AG04450 (cell line): ENCODE measurements around the gene SLITRK2. TPM values are rescaled to one million over a fixed set of nuclear protein-coding genes. Genes with fewer than 3 reads are reported as not detected.

ENCODE experiments used
- CTCF ChIA-PET: fragments of 300-600, 350-600 bp; formaldehyde crosslinking; extraction: SDS; loops from one replicate; lab custom pipeline; 2022; ENCODE audit warnings: antibody characterized with exemption, inconsistent platforms; lab: Charles Lee
- POLR2A ChIA-PET: fragments of 350-600 bp; formaldehyde crosslinking; extraction: SDS; loops from one replicate; lab custom pipeline; 2021; ENCODE audit warnings: antibody characterized with exemption, inconsistent platforms; lab: Yijun Ruan, JAX
- DNase-seq: peaks from one replicate; pipeline ENCODE4 v3.0.0-alpha.2; 2011; ENCODE audit warnings: low read depth, low spot score
- H3K27ac ChIP-seq: one replicate; pipeline ENCODE4 v1.5.1; 2012; ENCODE audit warnings: low read depth, low read length, control low read depth
- H3K27me3 ChIP-seq: one replicate; pipeline ENCODE4 v1.6.0; 2012; ENCODE audit warnings: low read length; ENCODE audit not compliant: control insufficient read depth, insufficient read depth
- H3K4me3 ChIP-seq: 2 replicates; pipeline ENCODE4 v1.5.1; 2011; ENCODE audit warnings: mild to moderate bottlenecking, low read depth, low read length, control low read depth
- H3K9me3 ChIP-seq: 2 replicates; pipeline ENCODE4 v1.5.1; 2012; ENCODE audit warnings: low read length; ENCODE audit not compliant: control insufficient read depth, insufficient read depth
- CTCF ChIP-seq: IDR thresholded peaks from 2 replicates; pipeline ENCODE4 v1.5.1; 2011; ENCODE audit warnings: low read depth, low read length, control low read depth, inconsistent platforms
- polyA minus RNA-seq: library from RNA; depleted of rRNA, polyadenylated mRNA; stranded (reverse); fragments of >200 nt; gene quantifications from 2 replicates; pipeline ENCODE4 v1.2.3, GENCODE V29; 2011; rRNA and poly(A)+ RNA removed
- polyA plus RNA-seq: library from polyadenylated mRNA; depleted of rRNA; stranded (reverse); fragments of >200 nt; gene quantifications from 2 replicates; pipeline ENCODE4 v1.2.3, GENCODE V29; 2011; rRNA removed

The SLITRK2 gene
- polyA plus RNA-seq: not detected in 2 replicates
- not detected in 2 replicates for polyA minus RNA-seq

- ChIA-PET CTCF (no interaction called here), POLR2A (no interaction called here)
- H3K9me3 ChIP-seq: no peaks in the 10 kb centered on the region; the same call in 1 of the 2 replicates
- TF ChIP-seq CTCF: no peak
- no peak within 1 kb of the TSS for H3K4me3 ChIP-seq
- no peak within 1 kb of the TSS for H3K27ac ChIP-seq
- no peak for DNase-seq
- no peaks in the 10 kb centered on the region for H3K27me3 ChIP-seq
Measured at GRCh38 chrX:145817331-145818185, at the start of gene SLITRK2. Gene SLITRK2, plus strand, starts transcription at chrX:145817829. Its CDS starts 4,597 bp downstream, at chrX:145822426.

GRCh38 chrX:145773006-145773405 lies 44.6 kb upstream of the SLITRK2 start:
- no peak overlapping the region for H3K27ac ChIP-seq
- no peak for TF ChIP-seq CTCF

GRCh38 chrX:145792281-145792680 lies 25.3 kb upstream of the SLITRK2 start:
- H3K9me3 ChIP-seq: no peaks in the 10 kb centered on the region
- no peaks in the 10 kb centered on the region for H3K27me3 ChIP-seq
- ChIA-PET CTCF (no interaction called here), POLR2A (no interaction called here)
- no peak for DNase-seq
- no peak overlapping the region for H3K4me3 ChIP-seq
- no peak for TF ChIP-seq CTCF
- H3K27ac ChIP-seq: no peak overlapping the region

More at GRCh38 chrX:145773006-145773405, 44.6 kb upstream of the SLITRK2 start:
- no peaks in the 10 kb centered on the region for H3K27me3 ChIP-seq
- no peaks in the 10 kb centered on the region; the same call in 1 of the 2 replicates for H3K9me3 ChIP-seq
- DNase-seq: no peak
- H3K4me3 ChIP-seq: no peak overlapping the region
- ChIA-PET CTCF (no interaction called here), POLR2A (no interaction called here)

- no peak for TF ChIP-seq CTCF
- ChIA-PET CTCF (no interaction called here), POLR2A (no interaction called here)
- no peak overlapping the region for H3K27ac ChIP-seq
- no peak overlapping the region for H3K4me3 ChIP-seq
- no peaks in the 10 kb centered on the region; the same call in 1 of the 2 replicates for H3K9me3 ChIP-seq
- no peak for DNase-seq
- no peaks in the 10 kb centered on the region for H3K27me3 ChIP-seq
Measured at GRCh38 chrX:145803508-145803907, 14.1 kb upstream of the SLITRK2 start.

- CTCF ChIA-PET: no interaction called here
- POLR2A ChIA-PET: no interaction called here
Measured at GRCh38 chrX:145813081-145813480, 4.5 kb upstream of the SLITRK2 start.

More at GRCh38 chrX:145813081-145813480, 4.5 kb upstream of the SLITRK2 start:
- DNase-seq: no peak
- H3K9me3 ChIP-seq: no peaks in the 10 kb centered on the region; the same call in 1 of the 2 replicates
- H3K4me3 ChIP-seq: no peak overlapping the region
- no peak overlapping the region for H3K27ac ChIP-seq
- TF ChIP-seq CTCF: no peak
- no peaks in the 10 kb centered on the region for H3K27me3 ChIP-seq
